SIG-M5 treated with dmso at 0.1 percent for 504 hours (cell line): ENCODE results near the gene SNAPIN.
A peak's percentile ranks its signal among the peaks of the same experiment; 100 is the strongest.
"Not testable (repeated sequence)": the region's sequence is repeated elsewhere in the genome, so short reads cannot be mapped to it uniquely, and the experiment has no call there.

Experiments
- DNase-seq: peaks from one replicate; lab custom pipeline; 2025; ENCODE audit not compliant: unreplicated experiment; lab: John Stamatoyannopoulos, UW

SNAPIN gene

DNA sequence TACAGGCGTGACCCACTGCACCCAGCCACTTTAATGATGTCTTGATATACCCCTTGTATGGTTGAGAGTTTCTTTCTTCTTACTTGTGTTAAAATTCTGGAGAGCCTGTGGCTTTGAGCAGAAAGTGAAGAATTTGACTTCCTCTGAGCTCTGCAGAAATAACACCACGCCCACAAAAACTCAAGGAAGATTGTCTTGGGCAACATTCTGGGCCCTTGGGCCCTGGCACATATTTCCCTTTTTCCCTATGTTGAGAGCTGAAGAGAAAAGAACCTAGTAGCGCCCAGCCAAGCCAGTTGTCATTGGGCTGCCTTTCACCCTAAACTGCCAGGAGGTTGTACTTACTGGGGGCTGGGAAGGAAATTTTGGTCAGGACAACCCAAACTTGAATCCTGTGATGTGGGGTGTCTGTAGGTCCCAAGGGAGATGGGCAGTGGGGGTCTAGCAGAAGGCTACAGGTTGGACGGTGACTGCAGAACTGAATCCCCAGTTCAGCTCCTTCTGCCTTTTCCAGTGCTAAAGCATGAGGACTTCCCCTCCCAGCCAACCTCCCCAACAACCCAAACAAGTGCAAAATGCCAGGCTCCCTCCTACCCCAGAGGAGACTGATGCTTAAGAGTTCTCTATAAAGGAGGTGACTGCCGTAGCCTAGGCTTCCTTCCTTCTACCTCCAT is 11.7 kb upstream of the SNAPIN start:
- DNase-seq, result peak; percentile 43

GRCh38 chr1:153647346-153647714 is 11.2 kb upstream of the SNAPIN start:
- DNase-seq, result no peak

DNA sequence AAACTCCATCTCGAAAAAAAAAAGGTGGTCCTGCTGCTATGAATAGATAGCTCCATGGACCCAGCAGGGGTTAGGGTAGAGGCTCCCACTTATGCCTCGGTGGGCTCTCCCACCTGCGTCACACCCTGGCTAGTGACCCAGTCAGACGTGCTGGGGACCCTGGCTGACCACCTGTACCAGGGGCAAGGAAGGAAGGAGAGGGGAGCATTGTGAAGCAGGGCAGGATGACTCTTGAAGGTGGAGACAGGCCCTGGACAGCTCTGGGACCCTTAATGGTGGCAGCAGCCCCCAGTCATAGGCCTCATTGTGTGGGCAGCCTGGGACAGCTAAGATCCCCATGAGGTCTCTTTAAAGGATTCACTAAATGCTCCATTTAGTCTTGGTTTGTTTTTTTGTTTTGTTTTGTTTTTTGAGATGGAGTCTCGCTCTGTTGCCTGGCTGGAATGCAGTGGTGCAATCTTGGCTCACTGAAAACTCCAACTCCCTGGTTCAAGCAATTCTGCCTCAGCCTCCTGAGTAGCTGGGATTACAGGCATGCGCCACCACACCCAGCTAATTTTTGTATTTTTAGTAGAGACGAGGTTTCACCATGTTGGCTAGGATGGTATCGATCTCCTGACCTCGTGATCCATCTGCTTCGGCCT is 10.4 kb upstream of the SNAPIN start:
- no peak for DNase-seq

DNA sequence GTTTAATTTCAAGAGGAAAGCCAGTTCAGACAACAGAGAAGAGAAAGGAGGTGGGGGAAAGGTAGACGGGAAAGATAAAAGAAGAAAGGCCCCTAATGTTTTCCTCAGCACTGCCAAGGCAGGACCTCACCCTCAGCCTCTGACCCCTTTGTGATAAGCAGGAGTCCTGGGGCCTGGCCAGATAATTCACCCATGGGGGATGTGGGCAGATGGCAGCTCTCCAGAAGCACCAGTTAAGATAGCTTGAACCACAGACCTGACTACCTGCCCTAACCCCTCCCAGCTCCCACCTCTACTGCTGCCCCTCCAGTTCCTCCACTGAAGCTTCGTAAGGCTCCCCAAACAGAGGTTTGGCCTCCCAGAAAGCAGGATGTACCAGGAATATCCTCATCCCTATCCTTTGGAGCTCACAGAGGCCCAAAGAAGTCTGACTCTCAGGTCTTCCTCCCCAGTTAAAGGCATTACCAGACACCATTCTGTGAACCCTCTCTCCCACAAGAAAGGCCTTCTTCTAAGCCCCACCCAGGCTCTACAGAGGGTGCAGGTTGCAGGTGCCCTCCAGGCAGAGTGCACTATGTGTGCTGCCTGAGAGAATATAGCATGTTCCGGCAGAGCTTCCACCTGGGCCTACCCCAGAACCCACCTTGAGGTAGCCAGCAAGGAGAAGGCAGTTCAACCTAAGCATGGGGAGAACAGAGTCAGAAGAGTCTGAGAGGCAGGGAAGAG is 9.2 kb upstream of the SNAPIN start:
- DNase-seq, result no peak

GRCh38 chr1:153649863-153650235 is 8.7 kb upstream of the SNAPIN start:
- no peak for DNase-seq

- DNase-seq, result no peak
Measured at GRCh38 chr1:153651771-153652170, 6.7 kb upstream of the SNAPIN start.

DNA sequence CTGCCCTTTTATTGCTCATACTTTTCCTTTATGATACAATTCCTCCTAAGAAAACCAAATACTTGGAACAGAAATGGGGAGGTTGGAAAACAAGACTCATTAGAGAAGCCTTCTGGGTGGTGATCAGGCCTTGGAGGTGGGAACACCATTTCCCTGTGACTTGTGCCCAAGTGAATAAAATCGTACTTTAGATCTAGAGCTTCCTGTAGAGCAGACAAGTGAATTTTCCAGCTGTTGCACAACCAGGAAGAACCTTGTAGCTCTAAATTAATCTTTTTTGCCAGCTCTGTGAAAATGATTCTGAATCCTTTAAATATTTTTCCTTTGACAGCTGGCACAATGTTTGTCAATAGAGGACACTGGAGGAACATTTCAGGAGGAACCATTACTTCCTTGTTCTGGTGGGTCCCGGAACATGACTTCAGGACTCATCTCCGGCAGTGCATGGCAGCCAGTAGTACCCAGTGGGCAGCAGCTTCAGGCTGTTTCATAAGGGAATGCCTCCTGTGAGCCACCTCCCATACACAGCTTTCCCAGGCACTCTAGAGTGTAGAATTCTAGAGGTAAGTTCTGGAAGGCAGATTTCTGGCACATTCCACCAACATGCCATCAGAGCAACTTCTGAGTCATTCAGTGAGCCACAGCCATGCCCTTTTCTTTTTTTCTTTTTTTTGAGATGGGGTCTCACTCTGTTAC is 5.5 kb upstream of the SNAPIN start:
- DNase-seq, result no peak

GRCh38 chr1:153655333-153655732 is 3.2 kb upstream of the SNAPIN start:
- DNase-seq, result no peak

DNA sequence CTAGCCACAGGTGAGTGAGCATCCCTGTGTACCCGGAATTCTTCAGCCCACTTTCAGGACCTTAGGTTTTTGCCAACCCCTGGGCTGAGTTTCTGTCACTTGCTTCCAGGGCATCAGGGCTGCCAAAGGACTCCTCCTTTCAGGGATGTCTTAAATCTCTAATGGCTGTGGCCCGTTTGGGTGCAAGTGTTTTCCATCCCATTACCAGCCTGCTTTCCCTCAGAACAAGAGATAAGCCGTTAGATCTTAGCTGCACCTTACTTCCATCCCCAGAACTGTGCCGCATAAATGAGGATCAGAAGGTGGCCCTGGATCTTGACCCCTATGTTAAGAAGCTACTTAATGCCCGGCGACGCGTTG is 652 bp downstream of the SNAPIN start:
- no peak for DNase-seq

GRCh38 chr1:153659656-153660055 is 1.2 kb downstream of the SNAPIN start:
- DNase-seq, result no peak

DNA sequence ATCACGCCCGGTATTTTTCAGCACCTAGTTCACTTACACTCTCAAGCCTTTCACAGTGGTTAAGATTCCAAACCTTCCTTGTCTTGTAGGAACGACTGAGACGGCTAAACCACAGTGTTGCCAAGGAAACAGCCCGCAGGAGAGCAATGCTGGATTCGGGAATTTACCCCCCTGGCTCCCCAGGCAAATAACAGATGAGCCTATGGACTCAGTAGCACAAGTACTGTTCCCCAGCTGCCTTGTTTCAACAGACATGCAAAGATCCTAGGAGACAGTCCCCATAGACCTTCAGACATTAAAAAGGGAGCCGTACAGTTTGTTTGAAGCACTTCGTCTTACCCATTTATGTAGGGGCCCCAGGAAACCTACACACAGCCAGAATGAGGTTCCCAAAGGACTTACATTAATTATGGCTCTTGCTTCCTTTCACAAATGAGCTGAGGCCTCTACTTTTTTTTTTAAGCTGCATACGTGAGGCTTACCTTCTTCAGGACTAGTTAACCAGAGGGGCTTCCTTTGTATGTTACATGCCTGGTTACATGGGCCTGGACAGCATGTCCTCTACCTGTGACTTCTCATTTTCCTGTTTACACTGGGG is 2.7 kb downstream of the SNAPIN start:
- no peak for DNase-seq

DNA sequence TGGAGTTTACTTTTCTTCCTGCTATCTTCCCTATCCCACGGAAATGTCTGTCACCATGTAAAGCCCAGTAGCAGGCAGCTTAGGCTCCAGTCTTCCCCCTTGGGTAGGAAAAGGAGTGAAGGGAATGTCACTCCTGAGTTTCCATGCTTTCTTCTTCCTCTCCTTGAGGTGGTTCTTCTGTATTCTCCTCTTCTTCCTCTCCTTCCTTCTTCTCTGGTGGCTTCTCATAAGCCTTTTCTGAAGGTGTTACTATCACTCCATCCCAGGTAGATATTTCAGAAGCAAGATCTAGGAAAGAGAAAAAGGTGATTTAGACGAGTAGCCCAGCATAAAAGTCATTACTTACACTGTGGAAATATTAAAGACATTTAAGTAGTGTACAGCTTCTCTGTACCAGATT is 3.8 kb downstream of the SNAPIN start:
- DNase-seq, result no peak

GRCh38 chr1:153663211-153663610 is 4.7 kb downstream of the SNAPIN start:
- DNase-seq, result peak; percentile 53

DNA sequence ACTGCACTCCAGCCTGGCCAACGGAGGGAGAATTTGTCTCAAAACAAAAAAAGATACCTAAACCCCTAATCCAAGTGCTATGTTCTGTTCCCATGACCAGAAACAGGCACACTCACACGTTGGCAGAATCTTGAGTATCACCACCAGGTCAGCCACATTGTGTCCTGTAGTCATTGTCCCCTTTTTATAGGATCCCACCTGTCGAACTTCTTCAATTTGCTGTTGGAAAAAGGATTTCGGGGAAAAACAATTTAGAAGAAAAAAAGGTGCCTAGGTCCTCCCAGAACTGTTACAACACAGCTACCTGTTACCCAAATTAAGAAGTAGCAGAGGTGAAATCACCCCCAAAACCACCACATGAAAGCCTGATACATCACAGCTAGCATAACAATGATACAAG is 8.9 kb downstream of the SNAPIN start:
- no peak for DNase-seq

GRCh38 chr1:153668672-153669071 is 10.2 kb downstream of the SNAPIN start:
- not testable (repeated sequence) for DNase-seq

- DNase-seq, result no peak
Measured at GRCh38 chr1:153669606-153670005, 11.1 kb downstream of the SNAPIN start.

DNA sequence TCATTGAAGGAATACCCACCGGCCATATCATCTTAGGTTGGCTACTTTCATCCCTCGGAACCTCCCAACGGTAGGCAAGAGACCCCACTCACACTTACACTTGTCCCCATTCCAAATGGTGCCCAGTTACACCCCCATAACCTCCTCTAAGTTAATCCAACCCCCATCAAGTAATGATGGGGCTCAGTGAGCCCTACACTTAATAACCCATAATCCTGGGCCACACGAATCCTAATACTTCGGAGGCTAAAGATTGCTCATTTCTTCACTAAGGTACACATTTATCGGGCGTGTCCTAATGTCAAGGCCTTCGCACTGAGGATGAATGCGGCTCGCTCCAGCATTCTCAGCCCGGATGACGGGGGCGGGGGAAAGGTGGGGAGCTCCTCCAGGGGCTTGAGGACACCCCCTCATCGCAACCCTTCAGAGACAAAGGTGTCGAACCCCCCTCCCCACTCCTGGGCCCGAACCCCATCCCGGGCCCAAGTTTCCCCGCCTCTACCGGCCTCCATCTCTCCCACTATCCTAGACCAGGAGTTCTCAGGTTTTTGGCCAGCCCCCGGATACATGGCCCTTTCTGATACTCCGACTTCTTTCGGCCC is 11.9 kb downstream of the SNAPIN start:
- no peak for DNase-seq

- DNase-seq, result peak; percentile 100
Measured at GRCh38 chr1:153670859-153671627, 12.5 kb downstream of the SNAPIN start, which contains the start of gene ILF2. ILF2 (minus strand) TSS chr1:153670993; CDS start chr1:153670922, 71 bp downstream.

GRCh38 chr1:153671628-153672353 is 13.3 kb downstream of the SNAPIN start:
- peak; percentile 78 for DNase-seq

DNA sequence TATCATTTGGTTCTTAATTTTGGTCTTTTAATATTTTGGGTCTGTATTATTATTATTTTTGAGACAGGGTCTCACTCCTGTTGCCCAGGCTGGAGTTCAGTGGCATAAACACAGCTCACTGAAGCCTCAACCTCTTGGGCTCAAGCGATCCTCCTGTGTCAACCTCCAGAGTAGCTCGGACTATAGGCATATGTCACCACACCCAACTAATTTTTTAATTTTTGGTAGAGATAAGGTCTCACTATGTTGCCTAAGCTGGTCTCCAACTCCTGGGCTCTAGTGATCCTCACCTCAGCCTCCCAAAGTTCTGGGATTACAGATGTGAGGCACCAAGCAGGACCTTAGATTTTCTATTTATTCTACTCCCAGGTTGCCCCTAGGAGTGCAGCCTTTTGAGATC is 15.0 kb downstream of the SNAPIN start:
- no peak for DNase-seq
